H1 (cell line): ENCODE measurements around the gene DDX47. TPM values are rescaled to one million over a fixed set of nuclear protein-coding genes. Genes with fewer than 3 reads are reported as not detected.

Experiments
- CTCF ChIA-PET: fragments of 300-600 bp; sonication (Branson Sonifier 250); formaldehyde crosslinking; loops from one replicate; lab custom pipeline; 2021; ENCODE audit not compliant: partially characterized antibody; lab: Charles Lee
- POLR2A ChIA-PET: fragments of 300-600 bp; sonication (Branson Sonifier 250); formaldehyde crosslinking; loops from one replicate; lab custom pipeline; 2021; ENCODE audit warnings: inconsistent platforms; ENCODE audit not compliant: partially characterized antibody; lab: Charles Lee
- DNase-seq, 2 experiments: peaks; one replicate each; pipeline versions ENCODE4 v3.0.0 to v3.0.0-alpha.2; 2010 to 2022; ENCODE audit warnings: low spot score in 2 of 2, low read depth in 1 of 2, mixed read lengths in 1 of 2
- FAIRE-seq: peaks from 2 replicates; lab custom pipeline; 2011; peaks lifted over from hg19 to GRCh38; lab: Jason Lieb, UNC
- H2AFZ ChIP-seq: 2 replicates; pipeline ENCODE4 v1.8.1; 2012; ENCODE audit warnings: low read length, inconsistent platforms
- H2AK5ac ChIP-seq: 2 replicates; pipeline ENCODE4 v1.6.1; 2013; ENCODE audit warnings: low read depth, low read length
- H2BK120ac ChIP-seq: replicated peaks from 2 replicates; pipeline ENCODE3; 2013; ENCODE audit warnings: low read depth, low read length, inconsistent platforms
- H2BK12ac ChIP-seq: 2 replicates; pipeline ENCODE4 v1.6.1; 2013; ENCODE audit warnings: low read depth, low read length
- H2BK15ac ChIP-seq: 2 replicates; pipeline ENCODE4 v1.6.1; 2013; ENCODE audit warnings: low read length
- H2BK20ac ChIP-seq: 2 replicates; pipeline ENCODE4 v1.6.1; 2013; ENCODE audit warnings: low read length
- H2BK5ac ChIP-seq: 2 replicates; pipeline ENCODE4 v1.6.1; 2013; ENCODE audit warnings: low read depth, low read length
- H3K14ac ChIP-seq: 2 replicates; pipeline ENCODE4 v1.6.1; 2013; ENCODE audit warnings: inconsistent platforms; ENCODE audit not compliant: insufficient read length
- H3K18ac ChIP-seq: 2 replicates; pipeline ENCODE4 v1.6.1; 2013; ENCODE audit warnings: low read length; ENCODE audit errors: extremely low read depth
- H3K23ac ChIP-seq: 2 replicates; pipeline ENCODE4 v1.6.1; 2013; ENCODE audit warnings: inconsistent platforms; ENCODE audit not compliant: insufficient read length
- H3K23me2 ChIP-seq: 2 replicates; pipeline ENCODE4 v1.6.1; 2013; ENCODE audit warnings: low read depth, low read length
- H3K27ac ChIP-seq: 2 replicates; pipeline ENCODE4 v1.6.1; 2011; ENCODE audit warnings: low read depth, low read length, inconsistent platforms
- H3K27me3 ChIP-seq, 4 experiments: replicated peaks in 1 of 4; 1 replicate in 1 of 4; 2 replicates in 3 of 4; pipeline versions ENCODE4 v1.6.1 to v1.8.1; 2011 to 2013; ENCODE audit warnings: low read length in 3 of 4, mild to moderate bottlenecking in 3 of 4, inconsistent platforms in 2 of 4, mixed read lengths in 2 of 4, moderate library complexity in 1 of 4; ENCODE audit not compliant: control insufficient read depth in 3 of 4, insufficient read depth in 3 of 4; ENCODE audit errors: extremely low read depth in 1 of 4
- H3K36me3 ChIP-seq, 4 experiments: 2 replicates each; pipeline versions ENCODE4 v1.6.1 to v1.8.1; 2011 to 2013; ENCODE audit warnings: mild to moderate bottlenecking in 4 of 4, low read length in 3 of 4, moderate library complexity in 2 of 4, control low read depth in 1 of 4, inconsistent platforms in 1 of 4; ENCODE audit not compliant: insufficient read depth in 4 of 4, control insufficient read depth in 2 of 4
- H3K4ac ChIP-seq: replicated peaks from 2 replicates; pipeline ENCODE3; 2013; ENCODE audit warnings: low read length, low read depth, mixed read lengths, inconsistent platforms; ENCODE audit not compliant: insufficient read length
- H3K4me1 ChIP-seq, 4 experiments: replicated peaks in 1 of 4; 1 replicate in 1 of 4; 2 replicates in 3 of 4; pipeline versions ENCODE4 v1.6.1 to v1.8.1; 2011 to 2013; ENCODE audit warnings: low read length in 3 of 4, inconsistent platforms in 2 of 4, mixed read lengths in 1 of 4; ENCODE audit not compliant: insufficient read depth in 4 of 4, control insufficient read depth in 3 of 4
- H3K4me2 ChIP-seq, 2 experiments: 2 replicates each; pipeline versions ENCODE4 v1.6.1 to v1.8.1; 2011 to 2013; ENCODE audit warnings: low read depth in 2 of 2, low read length in 2 of 2, control low read depth in 1 of 2, inconsistent platforms in 1 of 2, mild to moderate bottlenecking in 1 of 2; ENCODE audit not compliant: insufficient read depth in 1 of 2
- H3K4me3 ChIP-seq, 4 experiments: fragments of 200-600, 300-600 bp in 1 of 4; sonication (generic), shearing (Covaris generic), sonication (Bioruptor Twin) in 1 of 4; 2 replicates each; pipeline versions ENCODE4 v1.5.1 to v1.8.1; 2011 to 2016; ENCODE audit warnings: low read length in 4 of 4, low read depth in 3 of 4, control low read depth in 2 of 4, inconsistent platforms in 2 of 4, mild to moderate bottlenecking in 2 of 4, mixed read lengths in 1 of 4, moderate library complexity in 1 of 4; ENCODE audit not compliant: insufficient read depth in 2 of 4; ENCODE audit errors: extremely low read depth in 1 of 4
- H3K56ac ChIP-seq: replicated peaks from 2 replicates; pipeline ENCODE3; 2013; ENCODE audit warnings: low read depth, mild to moderate bottlenecking, mixed read lengths, low read length, inconsistent platforms; ENCODE audit not compliant: insufficient read length
- H3K79me1 ChIP-seq: 2 replicates; pipeline ENCODE4 v1.6.1; 2013; ENCODE audit warnings: low read depth, low read length, control low read depth
- H3K79me2 ChIP-seq, 2 experiments: 2 replicates each; pipeline versions ENCODE4 v1.6.1 to v1.8.1; 2012 to 2013; ENCODE audit warnings: low read length in 2 of 2, mild to moderate bottlenecking in 2 of 2, inconsistent platforms in 1 of 2; ENCODE audit not compliant: insufficient read depth in 2 of 2, control insufficient read depth in 1 of 2
- H3K9ac ChIP-seq, 4 experiments: replicated peaks in 1 of 4; 1 replicate in 1 of 4; 2 replicates in 3 of 4; pipeline versions ENCODE4 v1.6.1 to v1.8.1; 2011 to 2013; ENCODE audit warnings: low read depth in 3 of 4, low read length in 3 of 4, control low read depth in 2 of 4, mild to moderate bottlenecking in 2 of 4, moderate library complexity in 2 of 4, inconsistent platforms in 1 of 4; ENCODE audit errors: extremely low read depth in 1 of 4
- H3K9me3 ChIP-seq, 2 experiments: 2 replicates each; pipeline versions ENCODE4 v1.6.1 to v1.8.1; 2012 to 2013; ENCODE audit warnings: mild to moderate bottlenecking in 2 of 2, moderate library complexity in 2 of 2, control low read depth in 1 of 2, inconsistent platforms in 1 of 2, low read depth in 1 of 2, low read length in 1 of 2, mixed read lengths in 1 of 2; ENCODE audit not compliant: insufficient read depth in 2 of 2
- H4K20me1 ChIP-seq, 2 experiments: replicated peaks in 1 of 2; 2 replicates each; pipeline versions ENCODE3 to v1.8.1; 2011 to 2013; ENCODE audit warnings: inconsistent platforms in 2 of 2, low read length in 2 of 2, mild to moderate bottlenecking in 1 of 2; ENCODE audit not compliant: insufficient read depth in 2 of 2, control insufficient read depth in 1 of 2
- H4K5ac ChIP-seq: 2 replicates; pipeline ENCODE4 v1.6.1; 2013; ENCODE audit warnings: low read length, low read depth, mixed read lengths, inconsistent platforms; ENCODE audit not compliant: insufficient read length
- H4K8ac ChIP-seq: 2 replicates; pipeline ENCODE4 v1.8.0; 2013; ENCODE audit warnings: mild to moderate bottlenecking, moderate library complexity, low read length, inconsistent platforms; ENCODE audit not compliant: insufficient read depth; ENCODE audit errors: extremely low read depth
- H4K91ac ChIP-seq: replicated peaks from 2 replicates; pipeline ENCODE3; 2013; ENCODE audit warnings: low read length, mixed read lengths, inconsistent platforms; ENCODE audit not compliant: insufficient read length
- BACH1 ChIP-seq: IDR thresholded peaks from 2 replicates; pipeline ENCODE4 v1.6.1; 2012; ENCODE audit warnings: low read length, improper control_type of control experiment
- BRCA1 ChIP-seq: IDR thresholded peaks from 2 replicates; pipeline ENCODE4 v1.6.1; 2012; ENCODE audit warnings: low read depth, low read length, improper control_type of control experiment
- CTCF ChIP-seq, 3 experiments: IDR thresholded peaks; 1 replicate in 2 of 3; 2 replicates in 1 of 3; pipeline versions ENCODE4 v1.5.1 to v1.6.1; 2011; ENCODE audit warnings: low read length in 3 of 3, mild to moderate bottlenecking in 3 of 3, inconsistent platforms in 2 of 3, low read depth in 1 of 3, moderate library complexity in 1 of 3; ENCODE audit not compliant: insufficient read depth in 1 of 3; ENCODE audit errors: control extremely low read depth in 1 of 3
- EZH2 ChIP-seq: fragments of 200-600 bp; sonication (generic); IDR thresholded peaks from 2 replicates; pipeline ENCODE4 v1.7.1; 2012; ENCODE audit warnings: low read depth, mild to moderate bottlenecking, moderate library complexity, low read length, inconsistent platforms; ENCODE audit not compliant: severe bottlenecking
- HDAC6 ChIP-seq: IDR thresholded peaks from one replicate; pipeline ENCODE4 v1.7.1; 2012; ENCODE audit warnings: low read depth, mild to moderate bottlenecking, inconsistent platforms, low read length, moderate library complexity
- JUN ChIP-seq: IDR thresholded peaks from 2 replicates; pipeline ENCODE4 v1.6.1; 2011; ENCODE audit warnings: low read depth, mild to moderate bottlenecking, improper control_type of control experiment, low read length
- SIN3A ChIP-seq, 2 experiments: IDR thresholded peaks in 1 of 2; conservative IDR thresholded peaks in 1 of 2; 2 replicates each; pipeline ENCODE4 v1.6.1; 2011 to 2012; ENCODE audit warnings: low read length in 2 of 2, improper control_type of control experiment in 1 of 2, low read depth in 1 of 2, mild to moderate bottlenecking in 1 of 2
- SUZ12 ChIP-seq: fragments of 200-600 bp; sonication (generic); IDR thresholded peaks from 2 replicates; pipeline ENCODE4 v1.6.1; 2012; ENCODE audit warnings: mild to moderate bottlenecking, inconsistent platforms, low read length, moderate library complexity, mixed read lengths
- ZNF274 ChIP-seq: IDR thresholded peaks from 2 replicates; pipeline ENCODE4 v1.7.0; 2012; ENCODE audit warnings: low read length, borderline replicate concordance; ENCODE audit errors: extremely low read depth
- WGBS, 2 experiments: shearing (Covaris generic) in 1 of 2; methylation state at CpG; one replicate each; pipeline versions ENCODE4 v1.1.6 to v1.1.7; 2013 to 2015; ENCODE audit warnings: low lambda C conversion rate in 2 of 2, mixed read lengths in 2 of 2, inconsistent platforms in 1 of 2, low coverage in 1 of 2, missing lambda C conversion rate in 1 of 2; ENCODE audit not compliant: insufficient replicate concordance in 2 of 2, insufficient coverage in 1 of 2, insufficient read length in 1 of 2; ENCODE audit errors: extremely low coverage in 1 of 2, missing lambda C conversion rate in 1 of 2; 5-methylcytosine and 5-hydroxymethylcytosine counted together
- polyA plus RNA-seq, 7 experiments: library from polyadenylated mRNA; depleted of rRNA in 3 of 7; stranded (reverse) in 5 of 7; unstranded in 2 of 7; fragments of >200 nt in 5 of 7; fragments of 200-250 nt in 2 of 7; gene quantifications; 1 replicate in 5 of 7; 2 replicates in 1 of 7; 4 replicates in 1 of 7; pipeline versions ENCODE4 v1.2.1 to v1.2.3, GENCODE V29; 2011 to 2013; ENCODE audit warnings: missing spikeins in 2 of 7, mixed read lengths in 2 of 7
- total RNA-seq: library from RNA; stranded (reverse); fragmentation: NEBNext Ultra II Directional; extraction: Animal tissue kit (Norgen Biotek cat#: 25700); gene quantifications from 2 replicates; pipeline ENCODE4 v1.2.1, GENCODE V29; 2021

Gene DDX47
- total and polyA plus RNA-seq, 2 of the 8 experiments (the other 6 are each of a cell fraction or from before 2014, with no cell fraction given): 54.4 to 74.2 TPM

GRCh38 chr12:12788675-12789368, 24.3 kb upstream of the DDX47 start:
- Histone ChIP-seq H2AK5ac (no peak overlapping the region), H3K4me3 (no peak overlapping the region), H3K4me2 (no peak overlapping the region; a peak in 1 of 4 replicates), H3K14ac (no peak overlapping the region), H4K5ac (no peak overlapping the region), H3K23ac (no peak overlapping the region), H2BK15ac (no peak overlapping the region), H2BK20ac (no peak overlapping the region), H3K4ac (no peak overlapping the region), H3K23me2 (peaks cover 4% of the 10 kb centered on the region; the same call in 1 of the 2 replicates), H2BK5ac (no peak overlapping the region), H3K4me1 (peaks cover 5 to 13% (median 11%) of the 10 kb centered on the region in 4 experiments), H3K27ac (no peak overlapping the region), H3K36me3 (no peaks in the 10 kb centered on the region), H3K56ac (no peak overlapping the region), H4K20me1 (no peaks in the 10 kb centered on the region), H2AFZ (peak overlapping the region; percentile 75; the same call in 1 of the 2 replicates), H4K91ac (no peak overlapping the region), H3K9me3 (no peaks in the 10 kb centered on the region), H3K27me3 (peaks cover 12 to 29% (median 18%) of the 10 kb centered on the region in 4 experiments), H3K79me2 (no peaks in the 10 kb centered on the region), H2BK120ac (no peak overlapping the region), H4K8ac (no peak overlapping the region), H2BK12ac (no peak overlapping the region), H3K9ac (no peak overlapping the region; a peak in 1 of 7 replicates), H3K79me1 (no peaks in the 10 kb centered on the region), H3K18ac (no peak overlapping the region)
- DNase-seq (peak in 1 of 2 experiments; percentile 56), FAIRE-seq (peak; percentile 45)
- ChIA-PET CTCF (interaction anchor here (0.8 to 4.7 kb wide), 30 partner anchors 9 to 290 kb away, joined by 3 to 55 read pairs (median 4); partner anchors contain the start of gene DDX47), POLR2A (interaction anchor here (0.6 kb wide), 1 partner anchor 14 kb away, joined by 4 read pairs; no protein-coding TSS in a partner anchor)
- 33% methylated on average over 9 of the region's 9 CpGs; no CpG with 5 or more reads in 1 of the 2 experiments for WGBS, 2 experiments
- no peak for TF ChIP-seq BRCA1
- TF ChIP-seq SUZ12: 0 out of 2 replicates have a peak, but pooled peaks have one; percentile 0
- peak; percentile 41 to 72 (median 59) for TF ChIP-seq CTCF (IDR thresholded peaks at IDR 0.05; ENCODE audit: control extremely low read depth in 1 of 3, insufficient read depth in 1 of 3, low read depth in 1 of 3, low read length in 3 of 3)
- no peak for TF ChIP-seq ZNF274
- TF ChIP-seq JUN: no peak
- no peak for TF ChIP-seq SIN3A (conservative IDR thresholded peaks at IDR 0.05 in 1 of 2, IDR thresholded peaks at IDR 0.05 in 1 of 2; ENCODE audit: low read depth in 1 of 2, low read length in 2 of 2)
- TF ChIP-seq EZH2: no peak
- TF ChIP-seq HDAC6: no peak
- no peak for TF ChIP-seq BACH1
